Measurements from ENCODE around the gene ISLR.

DNA sequence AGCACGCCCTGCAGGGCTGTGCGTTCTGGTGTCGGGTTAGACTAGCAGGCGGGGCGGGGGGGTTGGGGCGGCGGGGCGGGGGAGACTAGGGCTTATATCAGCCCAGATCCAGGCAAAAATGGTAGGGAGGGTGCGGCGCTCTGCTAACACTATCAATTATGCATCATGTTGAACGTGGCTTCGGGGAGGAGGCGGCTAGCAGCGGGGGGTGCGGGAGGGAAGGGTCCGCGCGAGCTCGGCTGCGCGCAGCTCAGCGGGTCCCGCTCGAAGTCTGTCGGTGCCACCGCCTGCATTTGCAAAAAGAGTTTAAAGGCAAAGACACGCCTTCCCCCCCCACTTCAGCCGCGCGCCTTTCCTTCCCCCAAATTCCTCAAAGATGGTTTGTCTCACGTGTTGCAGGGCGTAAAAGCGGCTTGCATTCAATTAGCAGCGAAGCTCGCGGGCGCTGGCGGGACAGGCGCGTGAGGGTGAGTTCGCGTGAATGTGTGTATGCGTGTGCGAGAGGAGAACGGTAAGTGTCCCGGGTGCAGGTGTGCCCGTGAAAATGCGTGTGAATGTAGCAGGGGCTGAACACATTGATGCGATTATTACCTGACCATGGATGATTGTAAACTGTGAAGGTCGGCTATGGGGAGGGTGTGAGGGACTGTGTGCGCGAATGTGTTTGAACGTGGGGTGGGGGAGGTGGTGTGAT is 43.2 kb upstream of the ISLR start, which contains the start of gene ISLR2:
- TF ChIP-seq, protein P1, sequence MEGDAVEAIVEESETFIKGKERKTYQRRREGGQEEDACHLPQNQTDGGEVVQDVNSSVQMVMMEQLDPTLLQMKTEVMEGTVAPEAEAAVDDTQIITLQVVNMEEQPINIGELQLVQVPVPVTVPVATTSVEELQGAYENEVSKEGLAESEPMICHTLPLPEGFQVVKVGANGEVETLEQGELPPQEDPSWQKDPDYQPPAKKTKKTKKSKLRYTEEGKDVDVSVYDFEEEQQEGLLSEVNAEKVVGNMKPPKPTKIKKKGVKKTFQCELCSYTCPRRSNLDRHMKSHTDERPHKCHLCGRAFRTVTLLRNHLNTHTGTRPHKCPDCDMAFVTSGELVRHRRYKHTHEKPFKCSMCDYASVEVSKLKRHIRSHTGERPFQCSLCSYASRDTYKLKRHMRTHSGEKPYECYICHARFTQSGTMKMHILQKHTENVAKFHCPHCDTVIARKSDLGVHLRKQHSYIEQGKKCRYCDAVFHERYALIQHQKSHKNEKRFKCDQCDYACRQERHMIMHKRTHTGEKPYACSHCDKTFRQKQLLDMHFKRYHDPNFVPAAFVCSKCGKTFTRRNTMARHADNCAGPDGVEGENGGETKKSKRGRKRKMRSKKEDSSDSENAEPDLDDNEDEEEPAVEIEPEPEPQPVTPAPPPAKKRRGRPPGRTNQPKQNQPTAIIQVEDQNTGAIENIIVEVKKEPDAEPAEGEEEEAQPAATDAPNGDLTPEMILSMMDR (IDR thresholded peaks at IDR 0.05; ENCODE audit: low read length) = no peak
- TF ChIP-seq EZH2 (IDR thresholded peaks at IDR 0.05; ENCODE audit: borderline replicate concordance, low read length) = no peak
